AG10803 (cell line): Measurements from ENCODE around the gene GPANK1.

Source experiments
- DNase-seq: peaks from one replicate; pipeline ENCODE4 v3.0.0; 2010; ENCODE audit warnings: low read depth
- H3K4me3 ChIP-seq: 2 replicates; pipeline ENCODE4 v1.5.1; 2011; ENCODE audit warnings: mild to moderate bottlenecking, low read length, control low read depth
- CTCF ChIP-seq: conservative IDR thresholded peaks from 2 replicates; pipeline ENCODE4 v1.5.1; 2011; ENCODE audit warnings: mild to moderate bottlenecking, low read length, control low read depth, inconsistent platforms

The GPANK1 gene

GRCh38 chr6:31657406-31658157 lies 7.2 kb downstream of the GPANK1 start:
- DNase-seq = no peak
- no peak overlapping the region for H3K4me3 ChIP-seq
- TF ChIP-seq CTCF = no peak

GRCh38 chr6:31655349-31656237 lies 9.2 kb downstream of the GPANK1 start, which contains the start of gene APOM:
Gene APOM, plus strand, starts transcription at chr6:31655894. Its CDS starts 73 bp downstream, at chr6:31655967.
- DNase-seq = no peak
- no peak within 1 kb of the TSS for H3K4me3 ChIP-seq
- TF ChIP-seq CTCF = no peak

- no peak overlapping the region for H3K4me3 ChIP-seq
- DNase-seq = no peak
- TF ChIP-seq CTCF = no peak
These were observed 10.0 kb downstream of the GPANK1 start for GRCh38 chr6:31654574-31655348.

GRCh38 chr6:31652925-31653724 lies 11.7 kb downstream of the GPANK1 start:
- TF ChIP-seq CTCF = peak; percentile 26
- no peak for DNase-seq
- peak overlapping the region; percentile 96 for H3K4me3 ChIP-seq

GRCh38 chr6:31651602-31652191 lies 13.1 kb downstream of the GPANK1 start:
- no peak for TF ChIP-seq CTCF
- H3K4me3 ChIP-seq = peak overlapping the region; percentile 96
- DNase-seq = peak; percentile 81

GRCh38 chr6:31645325-31645724 lies 19.5 kb downstream of the GPANK1 start:
- no peak overlapping the region for H3K4me3 ChIP-seq
- no peak for TF ChIP-seq CTCF
- no peak for DNase-seq
